SK-N-SH treated with all-trans-retinoic acid at 6 μM for 48 hours (cell line): ENCODE results near the gene LRMDA.

Experiments used
- ATAC-seq: fragments of 200-7000 bp; cut with Tn5 transposase; 3 replicates; pipeline ENCODE4 v1.9.1; 2020; ENCODE audit warnings: mild to moderate bottlenecking, moderate library complexity
- BACH2 ChIP-seq: fragments of 250-450 bp; sonication (Bioruptor Pico); IDR thresholded peaks from 2 replicates; pipeline ENCODE4 v1.9.0; 2021; ENCODE audit warnings: mild to moderate bottlenecking, borderline replicate concordance
- CREB5 ChIP-seq: fragments of 250-450 bp; sonication (Bioruptor Pico); IDR thresholded peaks from 2 replicates; pipeline ENCODE4 v1.5.1; 2020; ENCODE audit warnings: low read depth, mild to moderate bottlenecking, moderate library complexity
- CSDC2 ChIP-seq: fragments of 250-450 bp; sonication (Bioruptor Pico); IDR thresholded peaks from 2 replicates; pipeline ENCODE4 v1.5.0; 2020; ENCODE audit warnings: mild to moderate bottlenecking, moderate library complexity
- ESRRG ChIP-seq: fragments of 250-450 bp; sonication (Bioruptor Pico); IDR thresholded peaks from 2 replicates; pipeline ENCODE4 v1.6.1; 2021; ENCODE audit warnings: mild to moderate bottlenecking
- GLIS3 ChIP-seq: fragments of 250-450 bp; sonication (Bioruptor Pico); IDR thresholded peaks from 2 replicates; pipeline ENCODE4 v1.5.0; 2020; ENCODE audit warnings: mild to moderate bottlenecking, moderate library complexity
- OSR1 ChIP-seq: fragments of 250-450 bp; sonication (Bioruptor Pico); IDR thresholded peaks from 2 replicates; pipeline ENCODE4 v1.8.0; 2022; ENCODE audit warnings: moderate library complexity, mild to moderate bottlenecking, inconsistent platforms
- PATZ1 ChIP-seq: fragments of 250-450 bp; sonication (Bioruptor Pico); IDR thresholded peaks from 2 replicates; pipeline ENCODE4 v1.8.0; 2020; ENCODE audit warnings: mild to moderate bottlenecking, moderate library complexity, borderline replicate concordance
- POU6F1 ChIP-seq: fragments of 250-450 bp; sonication (Bioruptor Pico); IDR thresholded peaks from 2 replicates; pipeline ENCODE4 v1.8.0; 2021; ENCODE audit warnings: low read depth, mild to moderate bottlenecking, moderate library complexity, borderline replicate concordance
- PPARA ChIP-seq: fragments of 250-450 bp; sonication (Bioruptor Pico); IDR thresholded peaks from 2 replicates; pipeline ENCODE4 v1.5.0; 2020; ENCODE audit warnings: mild to moderate bottlenecking, borderline replicate concordance
- RARB ChIP-seq: fragments of 250-450 bp; sonication (Bioruptor Pico); IDR thresholded peaks from 2 replicates; pipeline ENCODE4 v1.8.0; 2021; ENCODE audit warnings: mild to moderate bottlenecking, moderate library complexity
- TCF4 ChIP-seq: fragments of 250-450 bp; sonication (Bioruptor Pico); IDR thresholded peaks from 2 replicates; pipeline ENCODE4 v1.8.0; 2021; ENCODE audit warnings: mild to moderate bottlenecking, moderate library complexity, borderline replicate concordance
- TOX ChIP-seq: fragments of 250-450 bp; sonication (Bioruptor Pico); IDR thresholded peaks from 2 replicates; pipeline ENCODE4 v1.8.0; 2021; ENCODE audit warnings: mild to moderate bottlenecking, moderate library complexity, borderline replicate concordance
- TSHZ2 ChIP-seq: fragments of 250-450 bp; sonication (Bioruptor Pico); IDR thresholded peaks from 2 replicates; pipeline ENCODE4 v1.5.0; 2020; ENCODE audit warnings: mild to moderate bottlenecking, moderate library complexity
- ZC3H10 ChIP-seq: fragments of 250-450 bp; sonication (Bioruptor Pico); IDR thresholded peaks from 2 replicates; pipeline ENCODE4 v1.5.1; 2021; ENCODE audit warnings: mild to moderate bottlenecking, moderate library complexity
- ZFP3 ChIP-seq: fragments of 250-450 bp; sonication (Bioruptor Pico); IDR thresholded peaks from 2 replicates; pipeline ENCODE4 v1.5.0; 2020; ENCODE audit warnings: mild to moderate bottlenecking, moderate library complexity
- ZNF565 ChIP-seq: fragments of 450-650 bp; formaldehyde crosslinking; conservative IDR thresholded peaks from 2 replicates; pipeline ENCODE4 v1.5.0; 2020; ENCODE audit warnings: low read depth, mild to moderate bottlenecking, moderate library complexity
- ZNF8 ChIP-seq: fragments of 450-650 bp; formaldehyde crosslinking; IDR thresholded peaks from 2 replicates; pipeline ENCODE4 v1.5.0; 2020; ENCODE audit warnings: mild to moderate bottlenecking, moderate library complexity

Gene LRMDA

GRCh38 chr10:76188216-76188615 lies 756.8 kb downstream of the LRMDA start:
- TF ChIP-seq ESRRG (CRISPR knock-in tag): no peak
- TF ChIP-seq PPARA (CRISPR knock-in tag): no peak
- no peak for TF ChIP-seq GLIS3 (CRISPR knock-in tag)
- no peak for TF ChIP-seq TSHZ2
- no peak for TF ChIP-seq CSDC2 (CRISPR knock-in tag)
- no peak for TF ChIP-seq ZNF8 (CRISPR knock-in tag)
- no peak for TF ChIP-seq RARB (CRISPR knock-in tag)
- no peak for TF ChIP-seq POU6F1 (CRISPR knock-in tag)
- TF ChIP-seq ZC3H10 (CRISPR knock-in tag): no peak
- no peak for TF ChIP-seq OSR1 (CRISPR knock-in tag)
- ATAC-seq: no peak

- ATAC-seq: no peak
- TF ChIP-seq RARB (CRISPR knock-in tag) (no peak), ZC3H10 (CRISPR knock-in tag) (no peak), POU6F1 (CRISPR knock-in tag) (no peak), TOX (CRISPR knock-in tag) (no peak), BACH2 (CRISPR knock-in tag) (no peak), ESRRG (CRISPR knock-in tag) (no peak), GLIS3 (CRISPR knock-in tag) (no peak), TSHZ2 (no peak), OSR1 (CRISPR knock-in tag) (no peak), CREB5 (CRISPR knock-in tag) (no peak)
- TF ChIP-seq, all 23 proteins: peak for 0
These were observed 759.3 kb downstream of the LRMDA start for GRCh38 chr10:76190634-76191270.

GRCh38 chr10:76191336-76191735 lies 759.9 kb downstream of the LRMDA start:
- no peak for TF ChIP-seq ZNF565 (CRISPR knock-in tag)
- ATAC-seq: no peak

- no peak for ATAC-seq
- TF ChIP-seq TSHZ2 (no peak), TCF4 (CRISPR knock-in tag) (no peak), PATZ1 (CRISPR knock-in tag) (no peak), RARB (CRISPR knock-in tag) (no peak), ZFP3 (CRISPR knock-in tag) (no peak), ZC3H10 (CRISPR knock-in tag) (no peak), ZNF8 (CRISPR knock-in tag) (no peak), ESRRG (CRISPR knock-in tag) (no peak), PPARA (CRISPR knock-in tag) (no peak), ZNF565 (CRISPR knock-in tag) (no peak)
These were observed 760.7 kb downstream of the LRMDA start for GRCh38 chr10:76192151-76192550.
